Midbrain (tissue), 1 donor: ENCODE data around the gene CCDC175.

Experiments
- DNase-seq: peaks from one replicate; lab custom pipeline; 2025; lab: John Stamatoyannopoulos, UW

Gene CCDC175

GRCh38 chr14:59540852-59541251 lies 35.8 kb downstream of the CCDC175 start:
- no peak for DNase-seq

- DNase-seq, result no peak
These were observed 37.7 kb downstream of the CCDC175 start for GRCh38 chr14:59538936-59539335.

- DNase-seq, result no peak
These were observed 39.1 kb downstream of the CCDC175 start for GRCh38 chr14:59537476-59537875.

GRCh38 chr14:59534361-59534987 lies 42.1 kb downstream of the CCDC175 start:
- DNase-seq, result no peak

GRCh38 chr14:59532419-59532818 lies 44.2 kb downstream of the CCDC175 start:
- DNase-seq, result no peak

GRCh38 chr14:59530349-59530748 lies 46.3 kb downstream of the CCDC175 start:
- DNase-seq, result no peak

- no peak for DNase-seq
These were observed 47.4 kb downstream of the CCDC175 start for GRCh38 chr14:59529189-59529588.

- DNase-seq, result no peak
These were observed 56.4 kb downstream of the CCDC175 start for GRCh38 chr14:59520224-59520623.

GRCh38 chr14:59511916-59512575 lies 64.6 kb downstream of the CCDC175 start:
- no peak for DNase-seq

GRCh38 chr14:59510966-59511365 lies 65.6 kb downstream of the CCDC175 start:
- DNase-seq, result no peak

- no peak for DNase-seq
These were observed 66.6 kb downstream of the CCDC175 start for GRCh38 chr14:59510001-59510400.

GRCh38 chr14:59509101-59509500 lies 67.5 kb downstream of the CCDC175 start:
- no peak for DNase-seq

- DNase-seq, result no peak
These were observed 68.9 kb downstream of the CCDC175 start for GRCh38 chr14:59507752-59508103.

- peak; percentile 24 for DNase-seq
These were observed 69.4 kb downstream of the CCDC175 start for GRCh38 chr14:59507063-59507751.

- DNase-seq, result no peak
These were observed 73.4 kb downstream of the CCDC175 start for GRCh38 chr14:59503256-59503655.

- no peak for DNase-seq
These were observed 75.9 kb downstream of the CCDC175 start for GRCh38 chr14:59500732-59501131.

- no peak for DNase-seq
These were observed 84.2 kb downstream of the CCDC175 start for GRCh38 chr14:59492384-59492783.

- no peak for DNase-seq
These were observed 85.9 kb downstream of the CCDC175 start for GRCh38 chr14:59490756-59491155.

GRCh38 chr14:59484639-59485175 lies 91.9 kb downstream of the CCDC175 start:
- peak; percentile 83 for DNase-seq

- DNase-seq, result peak; percentile 95
These were observed 92.6 kb downstream of the CCDC175 start, which contains the start of the genes JKAMP and L3HYPDH for GRCh38 chr14:59483819-59484638. Gene JKAMP (plus strand): TSS chr14:59484517. CDS start chr14:59484590, 73 bp downstream. Gene L3HYPDH (minus strand): TSS chr14:59484408. CDS start chr14:59484316, 92 bp downstream.

GRCh38 chr14:59483363-59483762 lies 93.2 kb downstream of the CCDC175 start:
- DNase-seq, result peak; percentile 57
